ENCODE data around the gene KRTAP9-3.
"Not testable (repeated sequence)": the region's sequence is repeated elsewhere in the genome, so short reads cannot be mapped to it uniquely, and the experiment has no call there.

Gene KRTAP9-3, protein sequence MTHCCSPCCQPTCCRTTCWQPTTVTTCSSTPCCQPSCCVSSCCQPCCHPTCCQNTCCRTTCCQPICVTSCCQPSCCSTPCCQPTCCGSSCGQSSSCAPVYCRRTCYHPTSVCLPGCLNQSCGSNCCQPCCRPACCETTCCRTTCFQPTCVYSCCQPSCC

GRCh38 chr17:41232399-41233105 is at the start of gene KRTAP9-3:
KRTAP9-3 (plus strand) TSS chr17:41232449; CDS start chr17:41232502, 53 bp downstream.
- not testable (repeated sequence) for DNase-seq

GRCh38 chr17:41184480-41184961 is 47.7 kb upstream of the KRTAP9-3 start, which contains the start of gene KRTAP4-1:
KRTAP4-1 (minus strand) TSS chr17:41184911; CDS start chr17:41184854, 57 bp downstream.
- DNase-seq, result no peak

- no peak for DNase-seq
Observed at GRCh38 chr17:41185001-41185400, 47.2 kb upstream of the KRTAP9-3 start.

DNA sequence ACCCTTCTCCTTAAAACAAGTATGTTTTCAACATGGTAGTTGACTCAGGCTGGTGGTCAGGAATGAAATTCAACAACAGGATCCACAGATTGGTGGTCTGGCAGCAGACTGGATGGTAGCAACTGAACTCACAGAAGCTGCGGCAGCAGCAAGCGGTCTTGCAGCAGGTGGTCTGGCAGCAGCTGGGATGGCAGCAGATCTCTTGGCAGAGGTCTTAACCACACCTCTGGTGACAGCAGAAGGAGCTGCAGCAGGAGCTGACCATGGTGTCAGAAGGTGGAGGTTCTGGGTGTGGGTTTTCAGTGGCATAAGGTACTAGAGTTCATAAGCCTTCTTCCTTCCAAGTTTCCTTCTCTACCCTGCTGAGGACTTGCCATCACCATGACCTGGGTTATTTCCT is 45.4 kb upstream of the KRTAP9-3 start:
- no peak for DNase-seq

DNA sequence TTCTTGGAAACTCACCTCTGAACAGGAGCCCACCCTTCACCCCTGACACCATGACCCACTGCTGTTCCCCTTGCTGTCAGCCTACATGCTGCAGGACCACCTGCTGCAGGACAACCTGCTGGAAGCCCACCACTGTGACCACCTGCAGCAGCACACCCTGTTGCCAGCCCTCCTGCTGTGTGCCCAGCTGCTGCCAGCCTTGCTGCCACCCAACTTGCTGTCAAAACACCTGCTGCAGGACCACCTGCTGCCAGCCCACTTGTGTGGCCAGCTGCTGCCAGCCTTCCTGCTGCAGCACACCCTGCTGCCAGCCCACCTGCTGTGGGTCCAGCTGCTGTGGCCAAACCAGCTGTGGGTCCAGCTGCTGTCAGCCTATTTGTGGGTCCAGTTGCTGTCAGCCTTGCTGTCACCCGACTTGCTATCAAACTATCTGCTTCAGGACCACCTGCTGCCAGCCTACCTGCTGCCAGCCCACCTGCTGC is 42.4 kb upstream of the KRTAP9-3 start, which contains the start of gene KRTAP9-1:
Gene KRTAP9-1 (plus strand): TSS at position 51 of the 482 bp plus-strand sequence. CDS start 0 bp downstream, at position 51.
- not testable (repeated sequence) for DNase-seq

DNA sequence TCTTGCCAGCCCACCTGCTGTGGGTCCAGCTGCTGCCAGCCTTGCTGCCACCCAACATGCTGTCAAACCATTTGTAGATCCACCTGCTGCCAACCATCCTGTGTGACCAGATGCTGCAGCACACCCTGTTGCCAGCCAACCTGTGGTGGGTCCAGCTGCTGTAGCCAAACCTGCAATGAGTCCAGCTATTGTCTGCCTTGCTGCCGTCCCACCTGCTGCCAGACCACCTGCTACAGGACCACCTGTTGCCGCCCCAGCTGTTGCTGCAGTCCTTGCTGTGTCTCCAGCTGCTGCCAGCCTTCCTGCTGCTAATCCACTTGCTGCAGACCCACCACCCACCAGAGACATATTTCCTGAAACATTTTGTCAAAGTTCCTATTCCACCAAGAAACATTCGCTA is 41.9 kb upstream of the KRTAP9-3 start:
- DNase-seq, result no peak

GRCh38 chr17:41196068-41196467 is 36.2 kb upstream of the KRTAP9-3 start:
- no peak for DNase-seq

GRCh38 chr17:41199421-41200078 is 32.7 kb upstream of the KRTAP9-3 start:
- no peak for DNase-seq

GRCh38 chr17:41211845-41212466 is 20.3 kb upstream of the KRTAP9-3 start:
- DNase-seq, result no peak

GRCh38 chr17:41212524-41213169 is 19.6 kb upstream of the KRTAP9-3 start:
- DNase-seq, result no peak

DNA sequence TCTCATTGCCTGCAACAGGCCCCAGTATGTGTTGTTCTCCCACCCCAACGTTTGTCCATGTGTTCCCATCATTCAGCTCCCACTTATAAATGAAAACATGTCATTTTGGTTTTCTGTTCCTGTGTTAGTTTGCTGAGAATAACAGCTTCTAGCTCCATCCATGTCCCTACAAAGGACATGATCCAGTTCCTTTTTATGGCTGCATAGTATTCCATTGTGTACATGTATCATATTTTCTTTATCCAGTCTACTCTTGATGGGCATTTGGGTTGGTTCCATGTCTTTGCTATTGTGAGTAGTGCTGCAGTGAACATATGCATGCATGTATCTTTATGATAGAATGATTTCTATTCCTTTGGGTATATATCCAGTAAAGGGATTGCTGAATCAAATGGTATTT is 16.6 kb upstream of the KRTAP9-3 start:
- no peak for DNase-seq

DNA sequence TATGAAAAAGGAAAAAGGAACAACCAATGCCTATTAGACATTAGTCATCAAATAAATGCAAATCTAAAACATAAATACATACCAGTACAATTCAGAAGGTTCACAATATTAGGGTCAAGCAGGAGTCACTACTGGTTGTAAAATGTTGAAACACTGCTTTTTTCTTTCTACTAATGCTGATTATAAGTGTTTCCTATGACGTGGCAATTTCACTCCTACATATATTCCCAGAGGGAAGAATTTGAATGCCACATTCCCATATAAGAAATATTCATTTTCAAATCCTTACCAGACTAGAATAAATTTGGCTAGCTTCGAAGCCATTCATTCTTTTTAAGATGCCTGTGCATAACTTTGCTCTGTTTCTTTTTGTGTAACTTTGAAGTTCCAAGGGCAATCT is 8.4 kb upstream of the KRTAP9-3 start:
- no peak for DNase-seq

DNA sequence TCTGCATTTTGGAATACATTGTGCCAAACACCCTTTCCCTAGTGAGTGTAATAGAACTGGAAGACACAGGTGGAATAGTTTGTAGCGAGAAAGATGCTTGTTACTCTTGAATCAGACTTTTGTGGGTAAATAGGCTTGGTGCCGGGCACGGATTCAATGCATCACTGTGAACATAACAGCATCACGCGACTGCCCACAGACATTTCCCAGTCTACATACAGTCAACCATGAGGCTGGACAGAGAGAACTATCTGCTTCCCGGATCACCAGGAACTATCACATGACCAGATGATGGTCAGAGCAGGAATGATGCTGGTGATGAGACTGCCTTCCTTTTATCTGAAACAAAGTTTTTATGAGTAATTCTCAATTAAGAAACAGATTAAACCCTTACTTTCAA is 6.2 kb upstream of the KRTAP9-3 start:
- DNase-seq, result no peak

DNA sequence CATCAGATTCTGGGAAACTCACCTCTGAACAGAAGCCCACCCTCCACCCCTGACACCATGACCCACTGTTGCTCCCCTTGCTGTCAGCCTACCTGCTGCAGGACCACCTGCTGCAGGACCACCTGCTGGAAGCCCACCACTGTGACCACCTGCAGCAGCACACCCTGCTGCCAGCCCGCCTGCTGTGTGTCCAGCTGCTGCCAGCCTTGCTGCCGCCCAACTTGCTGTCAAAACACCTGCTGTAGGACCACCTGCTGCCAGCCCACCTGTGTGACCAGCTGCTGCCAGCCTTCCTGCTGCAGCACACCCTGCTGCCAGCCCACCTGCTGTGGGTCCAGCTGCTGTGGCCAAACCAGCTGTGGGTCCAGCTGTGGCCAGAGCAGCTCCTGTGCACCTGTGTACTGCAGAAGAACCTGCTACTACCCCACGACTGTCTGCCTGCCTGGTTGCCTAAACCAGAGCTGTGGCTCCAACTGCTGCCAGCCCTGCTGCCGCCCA is 5.6 kb upstream of the KRTAP9-3 start, which contains the start of gene KRTAP9-2:
Gene KRTAP9-2 (plus strand): TSS at position 51 of the 498 bp plus-strand sequence. CDS start 7 bp downstream, at position 58.
- DNase-seq, result not testable (repeated sequence)

GRCh38 chr17:41230094-41230493 is 2.2 kb upstream of the KRTAP9-3 start:
- no peak for DNase-seq

DNA sequence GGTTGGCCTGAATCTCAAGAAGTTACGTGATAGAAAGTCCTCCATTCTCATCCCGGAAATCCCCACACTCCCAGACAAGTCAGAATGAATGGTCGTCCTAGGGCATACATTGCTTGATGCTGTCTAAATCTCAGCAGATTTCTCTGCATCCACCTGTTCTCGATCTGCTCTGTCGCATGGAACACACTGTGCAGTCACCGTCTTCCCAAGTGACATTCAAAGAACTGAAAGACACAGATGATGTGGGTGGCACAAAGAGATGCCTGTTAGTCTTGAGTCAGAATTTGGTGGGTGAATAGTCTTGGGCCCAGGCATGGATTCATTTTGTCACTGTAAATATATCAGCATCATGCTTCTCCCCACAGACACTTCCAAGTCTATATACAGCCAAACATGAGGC is 518 bp upstream of the KRTAP9-3 start:
- DNase-seq, result no peak

DNA sequence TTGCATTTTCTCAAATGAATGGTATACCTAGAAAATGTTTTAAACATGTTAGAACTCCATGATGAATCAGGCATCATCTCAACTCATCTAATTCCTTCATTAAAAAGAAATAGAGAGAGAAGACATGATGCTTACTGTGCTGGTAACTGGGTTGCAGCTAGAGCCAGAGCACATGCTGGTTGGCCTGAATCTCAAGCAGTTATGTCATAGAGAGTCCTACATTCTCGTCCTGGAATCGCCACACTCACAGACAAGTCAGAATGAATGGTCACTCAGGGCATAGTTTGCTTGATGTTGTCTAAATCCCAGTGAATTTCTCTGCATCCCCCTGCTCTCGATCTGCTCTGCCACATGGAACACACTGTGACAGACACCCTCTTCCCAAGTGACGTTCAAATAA is 4.9 kb downstream of the KRTAP9-3 start:
- DNase-seq, result not testable (repeated sequence)

GRCh38 chr17:41237949-41238437 is 5.7 kb downstream of the KRTAP9-3 start, which contains the start of gene KRTAP9-8:
KRTAP9-8 (plus strand) TSS chr17:41237999; CDS start chr17:41238052, 53 bp downstream.
- not testable (repeated sequence) for DNase-seq

GRCh38 chr17:41246995-41247787 is 14.9 kb downstream of the KRTAP9-3 start:
- not testable (repeated sequence) for DNase-seq

- not testable (repeated sequence) for DNase-seq
Observed at GRCh38 chr17:41249637-41250240, 17.5 kb downstream of the KRTAP9-3 start, which contains the start of gene KRTAP9-4. KRTAP9-4 (plus strand) TSS chr17:41249687; CDS start chr17:41249721, 34 bp downstream.

All from bone marrow (tissue), 2 donors.